Breast epithelium (tissue), 3 donors: Measurements from ENCODE around the gene CDH13.

Experiments
- CTCF ChIP-seq, 3 donors: fragments of 450-650 bp; IDR thresholded peaks; one replicate each; pipeline ENCODE4 v1.5.1; 2016 to 2017; ENCODE audit warnings: antibody characterized with exemption in 3 of 3, mild to moderate bottlenecking in 3 of 3, moderate library complexity in 3 of 3
- POLR2A ChIP-seq: fragments of 450-650 bp; IDR thresholded peaks from one replicate; pipeline ENCODE4 v1.6.1; 2016; ENCODE audit warnings: antibody characterized with exemption, mild to moderate bottlenecking, moderate library complexity

- no peak for TF ChIP-seq POLR2A
- TF ChIP-seq CTCF (IDR thresholded peaks at IDR 0.05): no peak
Observed at GRCh38 chr16:83453977-83454376, 827.2 kb downstream of the CDH13 start.
